Measurements from ENCODE around the gene RAD51B.
"Not testable (repeated sequence)": the region's sequence is repeated elsewhere in the genome, so short reads cannot be mapped to it uniquely, and the experiment has no call there.

The RAD51B gene

GRCh38 chr14:67952786-67953185, 133.2 kb downstream of the RAD51B start:
- no peak overlapping the region for H3K9ac ChIP-seq (ENCODE audit: low read length)
- H3K9me3 ChIP-seq (ENCODE audit: control insufficient read depth, low read length) = peaks cover 3% of the 10 kb centered on the region
- no peak overlapping the region for H3K4me3 ChIP-seq (ENCODE audit: low read length)
- no peaks in the 10 kb centered on the region for H3K36me3 ChIP-seq (ENCODE audit: control insufficient read depth, insufficient read depth, low read length, severe bottlenecking)
- peaks cover 19% of the 10 kb centered on the region for H3K4me1 ChIP-seq (ENCODE audit: control insufficient read depth, insufficient read depth, low read length)
- peak; percentile 35 for DNase-seq (ENCODE audit: low read depth)
- no peaks in the 10 kb centered on the region for H3K27me3 ChIP-seq (replicated peaks; ENCODE audit: control insufficient read depth, insufficient read depth, low read length)

- Histone ChIP-seq H3K9ac (ENCODE audit: low read length) (no peak overlapping the region), H3K27me3 (replicated peaks; ENCODE audit: control insufficient read depth, insufficient read depth, low read length) (no peaks in the 10 kb centered on the region), H3K4me1 (ENCODE audit: control insufficient read depth, insufficient read depth, low read length) (peaks cover 19% of the 10 kb centered on the region), H3K9me3 (ENCODE audit: control insufficient read depth, low read length) (no peaks in the 10 kb centered on the region), H3K4me3 (ENCODE audit: low read length) (no peak overlapping the region), H3K36me3 (ENCODE audit: control insufficient read depth, insufficient read depth, low read length, severe bottlenecking) (no peaks in the 10 kb centered on the region)
- no peak for DNase-seq (ENCODE audit: low read depth)
Observed at GRCh38 chr14:67955261-67955660, 135.7 kb downstream of the RAD51B start.

- Histone ChIP-seq H3K36me3 (ENCODE audit: control insufficient read depth, insufficient read depth, low read length, severe bottlenecking) (no peaks in the 10 kb centered on the region), H3K27me3 (replicated peaks; ENCODE audit: control insufficient read depth, insufficient read depth, low read length) (no peaks in the 10 kb centered on the region), H3K4me1 (ENCODE audit: control insufficient read depth, insufficient read depth, low read length) (peaks cover 14% of the 10 kb centered on the region), H3K9ac (ENCODE audit: low read length) (no peak overlapping the region), H3K4me3 (ENCODE audit: low read length) (no peak overlapping the region), H3K9me3 (ENCODE audit: control insufficient read depth, low read length) (no peaks in the 10 kb centered on the region)
- DNase-seq (ENCODE audit: low read depth) = no peak
Observed at GRCh38 chr14:67957946-67958345, 138.4 kb downstream of the RAD51B start.

- Histone ChIP-seq H3K36me3 (ENCODE audit: control insufficient read depth, insufficient read depth, low read length, severe bottlenecking) (no peaks in the 10 kb centered on the region), H3K9me3 (ENCODE audit: control insufficient read depth, low read length) (no peaks in the 10 kb centered on the region), H3K4me3 (ENCODE audit: low read length) (no peak overlapping the region), H3K4me1 (ENCODE audit: control insufficient read depth, insufficient read depth, low read length) (peaks cover 30% of the 10 kb centered on the region), H3K27me3 (replicated peaks; ENCODE audit: control insufficient read depth, insufficient read depth, low read length) (no peaks in the 10 kb centered on the region), H3K9ac (ENCODE audit: low read length) (peak overlapping the region; percentile 1)
- no peak for DNase-seq (ENCODE audit: low read depth)
Observed at GRCh38 chr14:67961676-67962075, 142.1 kb downstream of the RAD51B start.

GRCh38 chr14:67962215-67962644, 142.7 kb downstream of the RAD51B start:
- H3K36me3 ChIP-seq (ENCODE audit: control insufficient read depth, insufficient read depth, low read length, severe bottlenecking) = no peaks in the 10 kb centered on the region
- peaks cover 30% of the 10 kb centered on the region for H3K4me1 ChIP-seq (ENCODE audit: control insufficient read depth, insufficient read depth, low read length)
- no peak overlapping the region for H3K4me3 ChIP-seq (ENCODE audit: low read length)
- DNase-seq (ENCODE audit: low read depth) = no peak
- no peaks in the 10 kb centered on the region for H3K27me3 ChIP-seq (replicated peaks; ENCODE audit: control insufficient read depth, insufficient read depth, low read length)
- H3K9ac ChIP-seq (ENCODE audit: low read length) = peak overlapping the region; percentile 1
- no peaks in the 10 kb centered on the region for H3K9me3 ChIP-seq (ENCODE audit: control insufficient read depth, low read length)

- peak overlapping the region; percentile 87 for H3K9ac ChIP-seq (ENCODE audit: low read length)
- no peaks in the 10 kb centered on the region for H3K27me3 ChIP-seq (replicated peaks; ENCODE audit: control insufficient read depth, insufficient read depth, low read length)
- no peaks in the 10 kb centered on the region for H3K36me3 ChIP-seq (ENCODE audit: control insufficient read depth, insufficient read depth, low read length, severe bottlenecking)
- peak; percentile 17 for DNase-seq (ENCODE audit: low read depth)
- peak overlapping the region; percentile 76 for H3K4me3 ChIP-seq (ENCODE audit: low read length)
- H3K9me3 ChIP-seq (ENCODE audit: control insufficient read depth, low read length) = no peaks in the 10 kb centered on the region
- peaks cover 30% of the 10 kb centered on the region for H3K4me1 ChIP-seq (ENCODE audit: control insufficient read depth, insufficient read depth, low read length)
Observed at GRCh38 chr14:67963545-67963944, 144.0 kb downstream of the RAD51B start.

GRCh38 chr14:67963960-67964812, 144.6 kb downstream of the RAD51B start:
- no peaks in the 10 kb centered on the region for H3K36me3 ChIP-seq (ENCODE audit: control insufficient read depth, insufficient read depth, low read length, severe bottlenecking)
- H3K9ac ChIP-seq (ENCODE audit: low read length) = peak overlapping the region; percentile 87
- H3K9me3 ChIP-seq (ENCODE audit: control insufficient read depth, low read length) = no peaks in the 10 kb centered on the region
- peaks cover 30% of the 10 kb centered on the region for H3K4me1 ChIP-seq (ENCODE audit: control insufficient read depth, insufficient read depth, low read length)
- no peaks in the 10 kb centered on the region for H3K27me3 ChIP-seq (replicated peaks; ENCODE audit: control insufficient read depth, insufficient read depth, low read length)
- DNase-seq (ENCODE audit: low read depth) = peak; percentile 90
- H3K4me3 ChIP-seq (ENCODE audit: low read length) = peak overlapping the region; percentile 76

GRCh38 chr14:67965696-67966095, 146.1 kb downstream of the RAD51B start:
- no peak overlapping the region for H3K9ac ChIP-seq (ENCODE audit: low read length)

GRCh38 chr14:67967206-67967605, 147.6 kb downstream of the RAD51B start:
- Histone ChIP-seq H3K9ac (ENCODE audit: low read length) (no peak overlapping the region), H3K9me3 (ENCODE audit: control insufficient read depth, low read length) (no peaks in the 10 kb centered on the region), H3K4me1 (ENCODE audit: control insufficient read depth, insufficient read depth, low read length) (peaks cover 24% of the 10 kb centered on the region), H3K27me3 (replicated peaks; ENCODE audit: control insufficient read depth, insufficient read depth, low read length) (no peaks in the 10 kb centered on the region), H3K4me3 (ENCODE audit: low read length) (no peak overlapping the region), H3K36me3 (ENCODE audit: control insufficient read depth, insufficient read depth, low read length, severe bottlenecking) (no peaks in the 10 kb centered on the region)
- DNase-seq (ENCODE audit: low read depth) = no peak

More at GRCh38 chr14:67965696-67966095, 146.1 kb downstream of the RAD51B start:
- Histone ChIP-seq H3K36me3 (ENCODE audit: control insufficient read depth, insufficient read depth, low read length, severe bottlenecking) (no peaks in the 10 kb centered on the region), H3K27me3 (replicated peaks; ENCODE audit: control insufficient read depth, insufficient read depth, low read length) (no peaks in the 10 kb centered on the region), H3K4me1 (ENCODE audit: control insufficient read depth, insufficient read depth, low read length) (peaks cover 30% of the 10 kb centered on the region), H3K9me3 (ENCODE audit: control insufficient read depth, low read length) (no peaks in the 10 kb centered on the region), H3K4me3 (ENCODE audit: low read length) (no peak overlapping the region)
- no peak for DNase-seq (ENCODE audit: low read depth)

- peaks cover 16% of the 10 kb centered on the region for H3K4me1 ChIP-seq (ENCODE audit: control insufficient read depth, insufficient read depth, low read length)
- not testable (repeated sequence) for H3K9me3 ChIP-seq (ENCODE audit: control insufficient read depth, low read length); H3K9ac ChIP-seq (ENCODE audit: low read length); H3K27me3 ChIP-seq (replicated peaks; ENCODE audit: control insufficient read depth, insufficient read depth, low read length); H3K36me3 ChIP-seq (ENCODE audit: control insufficient read depth, insufficient read depth, low read length, severe bottlenecking); DNase-seq (ENCODE audit: low read depth); H3K4me3 ChIP-seq (ENCODE audit: low read length)
Observed at GRCh38 chr14:67967970-67968369, 148.4 kb downstream of the RAD51B start.

GRCh38 chr14:67970923-67971322, 151.3 kb downstream of the RAD51B start:
- no peak overlapping the region for H3K4me3 ChIP-seq (ENCODE audit: low read length)
- no peak for DNase-seq (ENCODE audit: low read depth)

More at GRCh38 chr14:67970923-67971322, 151.3 kb downstream of the RAD51B start:
- H3K27me3 ChIP-seq (replicated peaks; ENCODE audit: control insufficient read depth, insufficient read depth, low read length) = no peaks in the 10 kb centered on the region
- no peaks in the 10 kb centered on the region for H3K9me3 ChIP-seq (ENCODE audit: control insufficient read depth, low read length)
- no peaks in the 10 kb centered on the region for H3K36me3 ChIP-seq (ENCODE audit: control insufficient read depth, insufficient read depth, low read length, severe bottlenecking)
- no peak overlapping the region for H3K9ac ChIP-seq (ENCODE audit: low read length)
- no peaks in the 10 kb centered on the region for H3K4me1 ChIP-seq (ENCODE audit: control insufficient read depth, insufficient read depth, low read length)
